HEK293 (cell line): ENCODE results near the gene WDR75.

Experiments used
- CTCF ChIA-PET: fragments of 350-600 bp; formaldehyde crosslinking; extraction: SDS; loops from one replicate; lab custom pipeline; 2021; ENCODE audit warnings: antibody characterized with exemption; lab: Yijun Ruan, JAX
- POLR2A ChIA-PET: fragments of 300-600 bp; formaldehyde crosslinking; extraction: SDS; loops from one replicate; lab custom pipeline; 2020; ENCODE audit warnings: antibody characterized with exemption, inconsistent platforms; lab: Yijun Ruan, JAX
- H3K27ac ChIP-seq: fragments of 200-500 bp; sonication (Bioruptor generic); 2 replicates; pipeline ENCODE4 v1.5.1; 2014; ENCODE audit warnings: low read depth, low read length, control low read depth, inconsistent platforms; ENCODE audit errors: extremely low read depth
- H3K36me3 ChIP-seq, 2 experiments: fragments of 200-500 bp in 1 of 2; sonication (Bioruptor generic) in 1 of 2; 1 replicate in 1 of 2; 2 replicates in 1 of 2; pipeline ENCODE4 v1.5.1; 2014 to 2017; ENCODE audit warnings: inconsistent platforms in 2 of 2, low read length in 2 of 2; ENCODE audit not compliant: control insufficient read depth in 2 of 2, insufficient read depth in 1 of 2
- H3K4me1 ChIP-seq: fragments of 200-500 bp; sonication (Bioruptor generic); 2 replicates; pipeline ENCODE4 v1.5.1; 2014; ENCODE audit warnings: mild to moderate bottlenecking, low read length, inconsistent platforms; ENCODE audit not compliant: control insufficient read depth, insufficient read depth
- H3K4me3 ChIP-seq: 2 replicates; pipeline ENCODE4 v1.5.1; 2011; ENCODE audit warnings: low read depth, mild to moderate bottlenecking, control low read depth, low read length, moderate library complexity
- H3K9me3 ChIP-seq: fragments of 200-500 bp; sonication (Bioruptor generic); 2 replicates; pipeline ENCODE4 v1.5.1; 2014; ENCODE audit warnings: low read depth, low read length, inconsistent platforms; ENCODE audit not compliant: control insufficient read depth, insufficient read depth
- HOXD13 ChIP-seq: sonication (generic); formaldehyde crosslinking; IDR thresholded peaks from 2 replicates; pipeline ENCODE4 v1.8.0; 2022; ENCODE audit warnings: missing genetic modification reagents, borderline replicate concordance
- KLF8 ChIP-seq: fragments of 450-650 bp; formaldehyde crosslinking; IDR thresholded peaks from 2 replicates; pipeline ENCODE4 v1.5.1; 2016; ENCODE audit warnings: missing biosample characterization, missing genetic modification characterization
- TRIM28 ChIP-seq: IDR thresholded peaks from 2 replicates; pipeline ENCODE4 v1.6.1; 2011; ENCODE audit warnings: low read length, control low read depth, borderline replicate concordance
- ZBTB7A ChIP-seq: fragments of 450-650 bp; formaldehyde crosslinking; IDR thresholded peaks from 2 replicates; pipeline ENCODE4 v1.5.1; 2016; ENCODE audit warnings: low read depth, missing biosample characterization, missing genetic modification characterization
- ZFP41 ChIP-seq: fragments of 450-650 bp; formaldehyde crosslinking; IDR thresholded peaks from 2 replicates; pipeline ENCODE4 v1.5.1; 2016; ENCODE audit warnings: missing biosample characterization, missing genetic modification characterization, borderline replicate concordance
- ZNF248 ChIP-seq: fragments of 450-650 bp; formaldehyde crosslinking; IDR thresholded peaks from 2 replicates; pipeline ENCODE4 v1.5.1; 2017; ENCODE audit warnings: missing biosample characterization, missing genetic modification characterization
- ZNF274 ChIP-seq, 2 experiments: fragments of 200-500 bp in 1 of 2; fragments of 450-650 bp in 1 of 2; sonication (Bioruptor generic) in 1 of 2; formaldehyde crosslinking in 1 of 2; IDR thresholded peaks; 2 replicates each; pipeline versions ENCODE4 v1.5.1 to v1.6.1; 2014 to 2016; ENCODE audit warnings: borderline replicate concordance in 1 of 2, inconsistent platforms in 1 of 2, low read length in 1 of 2, missing biosample characterization in 1 of 2, missing genetic modification characterization in 1 of 2
- ZNF280D ChIP-seq: fragments of 450-650 bp; formaldehyde crosslinking; IDR thresholded peaks from 2 replicates; pipeline ENCODE4 v1.5.1; 2016; ENCODE audit warnings: missing biosample characterization, missing genetic modification characterization
- ZNF394 ChIP-seq: fragments of 450-650 bp; formaldehyde crosslinking; IDR thresholded peaks from 2 replicates; pipeline ENCODE4 v1.5.1; 2016; ENCODE audit warnings: missing biosample characterization, missing genetic modification characterization, mild to moderate bottlenecking, moderate library complexity, borderline replicate concordance
- ZNF426 ChIP-seq: fragments of 450-650 bp; formaldehyde crosslinking; IDR thresholded peaks from 2 replicates; pipeline ENCODE4 v1.5.1; 2017; ENCODE audit warnings: missing biosample characterization, missing genetic modification characterization, mild to moderate bottlenecking, inconsistent platforms, moderate library complexity
- ZNF501 ChIP-seq: fragments of 450-650 bp; formaldehyde crosslinking; IDR thresholded peaks from 2 replicates; pipeline ENCODE4 v1.5.1; 2016; ENCODE audit warnings: missing biosample characterization, missing genetic modification characterization
- ZNF513 ChIP-seq: fragments of 450-650 bp; IDR thresholded peaks from 2 replicates; pipeline ENCODE4 v1.5.1; 2018; ENCODE audit warnings: missing biosample characterization, missing genetic modification characterization
- ZNF560 ChIP-seq: fragments of 450-650 bp; formaldehyde crosslinking; IDR thresholded peaks from 2 replicates; pipeline ENCODE4 v1.5.1; 2017; ENCODE audit warnings: missing biosample characterization, missing genetic modification characterization, borderline replicate concordance
- ZNF596 ChIP-seq: fragments of 450-650 bp; IDR thresholded peaks from 2 replicates; pipeline ENCODE4 v1.5.0; 2018; ENCODE audit warnings: missing biosample characterization, mild to moderate bottlenecking, missing genetic modification characterization, moderate library complexity
- ZNF610 ChIP-seq: fragments of 450-650 bp; formaldehyde crosslinking; IDR thresholded peaks from 2 replicates; pipeline ENCODE4 v1.5.1; 2016; ENCODE audit warnings: missing biosample characterization, missing genetic modification characterization, borderline replicate concordance
- ZNF792 ChIP-seq: fragments of 450-650 bp; formaldehyde crosslinking; IDR thresholded peaks from 2 replicates; pipeline ENCODE4 v1.5.1; 2016; ENCODE audit warnings: missing biosample characterization, missing genetic modification characterization
- ZNF843 ChIP-seq: fragments of 450-650 bp; formaldehyde crosslinking; IDR thresholded peaks from 2 replicates; pipeline ENCODE4 v1.5.1; 2016; ENCODE audit warnings: missing biosample characterization, missing genetic modification characterization
- TF ChIP-seq, protein P1 (sequence below): fragments of 450-650 bp; formaldehyde crosslinking; IDR thresholded peaks from 2 replicates; pipeline ENCODE4 v1.5.1; 2017; ENCODE audit warnings: missing biosample characterization, missing genetic modification characterization
- TF ChIP-seq, protein P2 (sequence below): fragments of 450-650 bp; formaldehyde crosslinking; IDR thresholded peaks from 2 replicates; pipeline ENCODE4 v1.5.1; 2017; ENCODE audit warnings: missing biosample characterization, mild to moderate bottlenecking, missing genetic modification characterization, moderate library complexity

Gene WDR75

GRCh38 chr2:189516546-189516945, 75.3 kb downstream of the WDR75 start:
- H3K36me3 ChIP-seq, result no peaks in the 10 kb centered on the region
- ChIA-PET POLR2A (no interaction called here), CTCF (interaction anchor here (0.6 kb wide), 1 partner anchor 158 kb away, joined by 3 read pairs; no protein-coding TSS in a partner anchor)
- H3K27ac ChIP-seq, result no peak overlapping the region
- H3K4me1 ChIP-seq, result no peaks in the 10 kb centered on the region
- H3K4me3 ChIP-seq, result no peak overlapping the region
- no peak for TF ChIP-seq ZBTB7A (tag by site-specific recombination)
- TF ChIP-seq ZNF560, result no peak
- no peak for TF ChIP-seq ZNF274 (IDR thresholded peaks at IDR 0.05; ENCODE audit: low read length)
- TF ChIP-seq ZNF274 (tag by site-specific recombination; IDR thresholded peaks at IDR 0.05; ENCODE audit: borderline replicate concordance), result no peak
- no peak for TF ChIP-seq ZNF596 (tag by site-specific recombination)
- TF ChIP-seq, protein P1, sequence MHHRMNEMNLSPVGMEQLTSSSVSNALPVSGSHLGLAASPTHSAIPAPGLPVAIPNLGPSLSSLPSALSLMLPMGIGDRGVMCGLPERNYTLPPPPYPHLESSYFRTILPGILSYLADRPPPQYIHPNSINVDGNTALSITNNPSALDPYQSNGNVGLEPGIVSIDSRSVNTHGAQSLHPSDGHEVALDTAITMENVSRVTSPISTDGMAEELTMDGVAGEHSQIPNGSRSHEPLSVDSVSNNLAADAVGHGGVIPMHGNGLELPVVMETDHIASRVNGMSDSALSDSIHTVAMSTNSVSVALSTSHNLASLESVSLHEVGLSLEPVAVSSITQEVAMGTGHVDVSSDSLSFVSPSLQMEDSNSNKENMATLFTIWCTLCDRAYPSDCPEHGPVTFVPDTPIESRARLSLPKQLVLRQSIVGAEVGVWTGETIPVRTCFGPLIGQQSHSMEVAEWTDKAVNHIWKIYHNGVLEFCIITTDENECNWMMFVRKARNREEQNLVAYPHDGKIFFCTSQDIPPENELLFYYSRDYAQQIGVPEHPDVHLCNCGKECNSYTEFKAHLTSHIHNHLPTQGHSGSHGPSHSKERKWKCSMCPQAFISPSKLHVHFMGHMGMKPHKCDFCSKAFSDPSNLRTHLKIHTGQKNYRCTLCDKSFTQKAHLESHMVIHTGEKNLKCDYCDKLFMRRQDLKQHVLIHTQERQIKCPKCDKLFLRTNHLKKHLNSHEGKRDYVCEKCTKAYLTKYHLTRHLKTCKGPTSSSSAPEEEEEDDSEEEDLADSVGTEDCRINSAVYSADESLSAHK (tag by site-specific recombination), result no peak
- TF ChIP-seq TRIM28, result no peak
- no peaks in the 10 kb centered on the region for H3K9me3 ChIP-seq

DNA sequence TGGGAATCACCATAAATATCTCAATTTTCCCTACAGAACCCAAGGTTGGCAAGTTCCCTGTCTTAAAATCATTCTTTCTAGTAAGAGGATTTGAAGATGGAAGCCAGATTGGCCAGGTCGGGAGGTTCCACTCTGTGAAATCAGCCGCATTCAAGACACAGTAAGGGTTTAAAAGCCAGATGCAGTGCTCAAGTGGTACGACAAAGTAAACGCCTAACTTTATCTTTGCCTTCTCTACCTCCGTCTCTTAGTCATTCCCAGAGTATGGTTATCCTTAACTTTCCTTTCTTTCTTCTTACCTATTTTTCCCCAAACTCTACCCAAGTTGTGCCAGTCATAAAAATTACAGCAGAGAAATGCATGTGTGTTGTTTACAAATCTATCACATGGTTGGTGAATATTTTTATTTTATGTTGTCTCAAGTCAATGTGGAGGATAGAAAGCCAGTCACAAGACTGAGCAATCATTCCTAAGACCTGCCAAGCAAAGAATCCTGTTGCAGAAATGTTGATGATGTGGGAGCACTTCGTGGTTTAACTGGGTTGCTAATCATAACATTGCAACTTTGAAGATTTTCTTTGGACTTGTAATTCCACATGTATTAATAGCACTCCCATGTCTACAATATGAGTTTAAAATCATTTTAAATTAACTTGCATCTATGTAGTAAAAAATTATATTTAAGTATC, 76.7 kb downstream of the WDR75 start:
- POLR2A ChIA-PET, result no interaction called here
- CTCF ChIA-PET, result no interaction called here
- Histone ChIP-seq H3K27ac (no peak overlapping the region), H3K9me3 (no peaks in the 10 kb centered on the region), H3K36me3 (no peaks in the 10 kb centered on the region), H3K4me1 (no peaks in the 10 kb centered on the region; the same call in 1 of the 2 replicates), H3K4me3 (no peak overlapping the region)
- no peak for TF ChIP-seq ZNF248 (tag by site-specific recombination)

DNA sequence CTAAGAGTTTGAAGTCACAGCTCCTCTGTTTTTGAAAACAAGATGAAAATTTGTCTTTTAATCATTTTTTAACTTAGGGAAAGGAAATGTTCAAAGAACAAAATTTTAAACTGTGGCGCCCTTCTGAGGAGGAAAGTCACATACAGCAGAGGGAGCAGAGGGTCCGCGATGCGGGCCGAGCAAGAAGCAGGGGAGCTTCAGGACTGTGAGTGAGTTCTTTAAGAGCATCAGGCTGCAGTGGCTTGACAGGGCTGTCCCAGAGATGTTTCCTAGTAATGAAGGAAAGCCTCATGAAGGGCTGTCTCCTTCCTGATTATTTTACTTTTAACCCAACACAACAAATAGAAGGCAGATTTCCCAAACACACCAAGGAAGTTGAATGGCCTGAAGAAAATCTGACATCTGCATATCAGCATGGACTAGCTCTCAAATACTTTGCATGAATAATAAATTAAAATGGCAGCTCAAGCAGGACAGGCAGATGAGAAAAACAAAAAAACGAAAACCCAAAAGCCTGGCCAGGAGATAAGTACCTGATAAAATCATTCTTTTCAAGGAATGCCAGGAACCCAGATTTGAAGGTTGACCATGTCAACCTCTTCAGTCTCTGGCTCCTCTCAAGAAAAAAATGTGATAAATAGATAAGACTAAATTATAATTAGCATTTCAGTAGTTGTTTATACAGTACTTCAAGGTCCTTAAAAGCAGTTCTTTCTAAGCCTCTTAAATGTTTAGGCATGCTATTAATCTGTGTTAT, 78.5 kb downstream of the WDR75 start:
- Histone ChIP-seq H3K4me1 (no peaks in the 10 kb centered on the region; the same call in 1 of the 2 replicates), H3K27ac (no peak overlapping the region), H3K4me3 (no peak overlapping the region), H3K9me3 (no peaks in the 10 kb centered on the region), H3K36me3 (no peaks in the 10 kb centered on the region)
- ChIA-PET CTCF (interaction anchor here (0.6 kb wide), 1 partner anchor 79 kb away, joined by 4 read pairs; no protein-coding TSS in a partner anchor), POLR2A (no interaction called here)
- no peak for TF ChIP-seq ZNF843 (tag by site-specific recombination)
- no peak for TF ChIP-seq HOXD13 (CRISPR knock-in tag)
- TF ChIP-seq ZNF426 (tag by site-specific recombination), result no peak
- TF ChIP-seq ZFP41 (tag by site-specific recombination), result no peak
- TF ChIP-seq ZNF513 (tag by site-specific recombination), result no peak
- TF ChIP-seq ZNF792, result no peak
- TF ChIP-seq, protein P2, sequence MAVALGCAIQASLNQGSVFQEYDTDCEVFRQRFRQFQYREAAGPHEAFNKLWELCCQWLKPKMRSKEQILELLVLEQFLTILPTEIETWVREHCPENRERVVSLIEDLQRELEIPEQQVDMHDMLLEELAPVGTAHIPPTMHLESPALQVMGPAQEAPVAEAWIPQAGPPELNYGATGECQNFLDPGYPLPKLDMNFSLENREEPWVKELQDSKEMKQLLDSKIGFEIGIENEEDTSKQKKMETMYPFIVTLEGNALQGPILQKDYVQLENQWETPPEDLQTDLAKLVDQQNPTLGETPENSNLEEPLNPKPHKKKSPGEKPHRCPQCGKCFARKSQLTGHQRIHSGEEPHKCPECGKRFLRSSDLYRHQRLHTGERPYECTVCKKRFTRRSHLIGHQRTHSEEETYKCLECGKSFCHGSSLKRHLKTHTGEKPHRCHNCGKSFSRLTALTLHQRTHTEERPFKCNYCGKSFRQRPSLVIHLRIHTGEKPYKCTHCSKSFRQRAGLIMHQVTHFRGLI (tag by site-specific recombination), result no peak
- TF ChIP-seq ZNF394, result no peak
- TF ChIP-seq ZNF610 (tag by site-specific recombination), result no peak
- TF ChIP-seq KLF8 (tag by site-specific recombination), result no peak
- TF ChIP-seq ZNF501 (tag by site-specific recombination), result no peak
- no peak for TF ChIP-seq ZNF280D (tag by site-specific recombination)
